Colonic mucosa (tissue), 4 donors: ENCODE measurements around the gene POC1A. TPM values are rescaled to one million over a fixed set of nuclear protein-coding genes. Genes with fewer than 3 reads are reported as not detected.

Experiments used
- DNase-seq: peaks from one replicate; pipeline ENCODE4 v3.0.0-alpha.2; 2020
- H3K27ac ChIP-seq: fragments of 200-600 bp; one replicate; pipeline ENCODE4 v1.8.0; 2021
- H3K27me3 ChIP-seq: fragments of 200-600 bp; one replicate; pipeline ENCODE4 v1.8.0; 2021
- H3K36me3 ChIP-seq: fragments of 200-600 bp; one replicate; pipeline ENCODE4 v1.8.0; 2021
- H3K4me1 ChIP-seq: fragments of 200-600 bp; one replicate; pipeline ENCODE4 v1.8.0; 2021; ENCODE audit warnings: mild to moderate bottlenecking
- H3K4me3 ChIP-seq: fragments of 200-600 bp; one replicate; pipeline ENCODE4 v1.8.0; 2021
- H3K9ac ChIP-seq, 2 donors: one replicate each; pipeline ENCODE4 v1.7.0; 2013; ENCODE audit warnings: control low read depth in 2 of 2, low read depth in 2 of 2, low read length in 2 of 2
- H3K9me3 ChIP-seq: fragments of 200-600 bp; one replicate; pipeline ENCODE4 v1.8.0; 2021
- intact Hi-C: fragments of 100-400 bp; cut with DNase I; formaldehyde crosslinking; loops from one replicate; pipeline ENCODE4 v1.14.1; 2022
- total RNA-seq, 2 donors: library from RNA; stranded (reverse); fragmentation: NEBNext Ultra II Directional in 1 of 2; extraction: Animal tissue kit (Norgen Biotek cat#: 25700) in 1 of 2; gene quantifications; one replicate each; pipeline ENCODE4 v1.2.1, GENCODE V29; 2021
- TF ChIP-seq, protein P1 (sequence below): fragments of 200-600 bp; IDR thresholded peaks from one replicate; pipeline ENCODE4 v1.8.0; 2022; ENCODE audit warnings: antibody characterized with exemption, mild to moderate bottlenecking
- donor health status: healthy.
- donor health status: DM: no; HTN: no; CAD: no.
- donor health status: DM: no; HTN: no; CAD: no.

The POC1A gene
- total RNA-seq, 2 donors from 2014 or later: 7.6 to 33.7 TPM

DNA sequence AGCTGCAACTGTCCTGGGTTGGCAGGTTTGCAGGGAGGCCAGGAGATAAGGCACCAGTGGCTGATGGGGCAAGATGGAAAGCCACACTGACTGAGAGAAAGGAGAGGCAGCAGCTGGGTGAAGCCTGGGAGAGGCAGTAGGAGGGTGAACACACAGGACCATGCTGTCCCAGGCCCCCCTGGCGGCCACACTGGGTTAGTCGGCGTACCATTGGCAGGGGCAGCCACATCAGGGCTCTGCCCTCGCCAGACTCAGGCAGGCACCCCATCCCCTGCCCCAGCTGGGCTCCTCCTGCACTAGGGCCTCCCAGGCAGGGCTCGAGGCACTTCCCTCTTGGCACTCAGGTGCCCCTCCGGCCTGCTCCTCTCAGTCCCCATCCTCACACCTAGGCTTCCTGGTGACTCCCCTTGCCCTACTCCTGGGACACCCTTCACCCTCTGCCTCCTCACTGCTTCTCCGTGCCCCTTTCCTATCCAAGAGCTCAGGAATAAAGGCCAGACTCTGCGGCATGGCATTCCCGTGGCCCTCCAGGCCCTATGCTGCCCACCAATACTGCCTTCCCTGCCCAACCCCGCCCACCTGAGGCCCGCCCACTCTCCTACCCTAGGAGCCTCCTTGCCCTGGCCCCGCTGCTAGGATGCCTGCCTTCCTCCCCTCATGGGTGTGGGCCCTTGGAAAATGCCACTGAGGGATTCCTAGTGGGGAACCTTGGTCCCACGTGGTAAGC is 69.1 kb downstream of the POC1A start:
- TF ChIP-seq, protein P1, sequence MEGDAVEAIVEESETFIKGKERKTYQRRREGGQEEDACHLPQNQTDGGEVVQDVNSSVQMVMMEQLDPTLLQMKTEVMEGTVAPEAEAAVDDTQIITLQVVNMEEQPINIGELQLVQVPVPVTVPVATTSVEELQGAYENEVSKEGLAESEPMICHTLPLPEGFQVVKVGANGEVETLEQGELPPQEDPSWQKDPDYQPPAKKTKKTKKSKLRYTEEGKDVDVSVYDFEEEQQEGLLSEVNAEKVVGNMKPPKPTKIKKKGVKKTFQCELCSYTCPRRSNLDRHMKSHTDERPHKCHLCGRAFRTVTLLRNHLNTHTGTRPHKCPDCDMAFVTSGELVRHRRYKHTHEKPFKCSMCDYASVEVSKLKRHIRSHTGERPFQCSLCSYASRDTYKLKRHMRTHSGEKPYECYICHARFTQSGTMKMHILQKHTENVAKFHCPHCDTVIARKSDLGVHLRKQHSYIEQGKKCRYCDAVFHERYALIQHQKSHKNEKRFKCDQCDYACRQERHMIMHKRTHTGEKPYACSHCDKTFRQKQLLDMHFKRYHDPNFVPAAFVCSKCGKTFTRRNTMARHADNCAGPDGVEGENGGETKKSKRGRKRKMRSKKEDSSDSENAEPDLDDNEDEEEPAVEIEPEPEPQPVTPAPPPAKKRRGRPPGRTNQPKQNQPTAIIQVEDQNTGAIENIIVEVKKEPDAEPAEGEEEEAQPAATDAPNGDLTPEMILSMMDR: no peak
- no peaks in the 10 kb centered on the region for H3K4me1 ChIP-seq
- H3K4me3 ChIP-seq: no peak overlapping the region
- H3K27ac ChIP-seq: no peak overlapping the region
- no peaks in the 10 kb centered on the region for H3K36me3 ChIP-seq
- no peaks in the 10 kb centered on the region for H3K27me3 ChIP-seq
- intact Hi-C loops: no loop called here
- no peak for DNase-seq
- H3K9ac ChIP-seq: no peak overlapping the region
- no peaks in the 10 kb centered on the region for H3K9me3 ChIP-seq

DNA sequence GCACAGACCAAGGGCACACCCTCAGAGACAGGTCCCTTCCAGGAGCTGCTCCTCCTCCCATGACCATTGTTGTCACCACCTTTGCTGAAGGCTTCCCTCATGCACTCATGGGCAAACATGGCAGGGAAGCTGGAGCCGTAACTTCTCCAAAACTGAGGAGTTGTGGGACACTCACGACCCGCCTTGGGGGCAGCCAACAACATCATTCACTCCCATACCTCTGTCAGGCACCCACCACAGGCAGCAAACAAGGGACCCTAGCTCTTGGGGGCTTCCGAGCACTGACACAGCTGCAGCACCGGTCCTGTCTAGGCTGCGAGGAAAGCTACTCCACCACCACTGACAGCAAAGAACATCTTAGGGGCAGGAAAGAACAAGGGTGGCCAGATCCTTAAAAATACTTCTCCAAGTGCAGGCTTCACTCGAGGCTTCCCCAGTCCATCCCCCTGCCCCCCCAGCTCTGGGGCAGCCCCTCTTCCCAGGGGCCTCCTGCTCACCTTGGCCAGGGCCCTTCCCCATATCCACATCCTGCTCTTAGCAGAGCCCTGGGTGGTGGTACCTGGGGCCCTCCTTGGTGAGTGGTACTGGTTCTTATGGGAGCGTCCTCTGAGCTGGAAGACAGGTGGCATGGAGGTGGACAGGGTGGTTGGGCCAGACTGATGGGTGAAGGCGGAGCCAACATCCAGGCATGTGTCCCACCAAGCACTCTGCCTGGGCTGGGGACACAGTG is 69.8 kb downstream of the POC1A start:
- no peak for DNase-seq
- Histone ChIP-seq H3K27ac (no peak overlapping the region), H3K27me3 (no peaks in the 10 kb centered on the region), H3K9ac (no peak overlapping the region), H3K4me1 (no peaks in the 10 kb centered on the region), H3K9me3 (no peaks in the 10 kb centered on the region), H3K4me3 (no peak overlapping the region), H3K36me3 (no peaks in the 10 kb centered on the region)
- TF ChIP-seq, protein P1: no peak
- intact Hi-C loops: no loop called here

DNA sequence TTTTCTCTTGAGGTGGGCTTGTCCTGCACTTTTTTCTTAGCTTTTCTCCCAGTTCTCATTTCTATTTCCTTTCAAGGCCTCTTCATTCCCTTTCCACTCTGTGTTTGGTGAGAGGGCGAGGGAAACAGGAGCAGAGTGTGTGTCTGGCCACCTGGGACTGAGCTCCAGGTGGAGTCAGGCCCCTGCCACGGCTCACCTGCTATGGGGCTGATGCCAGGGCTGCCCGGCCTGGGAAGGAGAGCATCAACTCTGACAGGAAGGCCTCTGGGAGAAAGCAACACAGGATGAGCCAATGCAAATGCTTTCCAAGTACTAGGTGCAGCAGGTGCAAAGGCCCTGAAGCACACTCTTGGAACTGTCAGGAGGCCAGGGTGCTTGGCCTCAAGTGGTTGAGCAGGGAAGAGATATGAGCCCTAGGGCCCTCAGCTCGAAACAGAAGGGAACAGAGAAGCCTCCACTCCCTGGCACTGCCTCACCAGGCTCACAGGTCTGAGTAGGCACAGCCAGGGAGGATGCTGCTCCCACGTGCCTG is 70.6 kb downstream of the POC1A start:
- H3K4me1 ChIP-seq: no peaks in the 10 kb centered on the region
- no peaks in the 10 kb centered on the region for H3K36me3 ChIP-seq
- H3K9ac ChIP-seq: no peak overlapping the region
- H3K4me3 ChIP-seq: no peak overlapping the region
- no peaks in the 10 kb centered on the region for H3K27me3 ChIP-seq
- DNase-seq: no peak
- TF ChIP-seq, protein P1: no peak
- intact Hi-C loops: no loop called here
- no peak overlapping the region for H3K27ac ChIP-seq
- no peaks in the 10 kb centered on the region for H3K9me3 ChIP-seq

DNA sequence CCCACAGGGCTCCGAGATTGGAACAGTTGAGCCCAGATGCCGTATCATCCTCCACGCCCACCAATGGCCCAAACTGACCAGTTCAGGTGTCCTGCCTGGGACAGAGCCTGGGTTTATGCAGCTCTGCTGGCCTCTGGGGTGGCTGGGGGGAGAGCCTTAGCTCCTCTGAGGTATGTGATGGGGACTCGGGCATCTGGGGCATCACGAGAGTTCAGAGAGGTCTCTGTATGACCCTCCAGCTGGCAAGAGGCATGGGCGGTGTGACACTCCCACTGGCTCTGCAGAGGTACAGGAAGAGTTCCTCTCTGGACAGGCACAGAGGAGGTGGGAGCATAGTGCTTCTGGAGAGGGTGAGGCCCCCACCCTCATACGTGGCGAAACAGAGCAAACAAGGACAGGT is 71.3 kb downstream of the POC1A start:
- TF ChIP-seq, protein P1: no peak
- Histone ChIP-seq H3K9ac (no peak overlapping the region), H3K9me3 (no peaks in the 10 kb centered on the region), H3K36me3 (no peaks in the 10 kb centered on the region), H3K4me3 (no peak overlapping the region), H3K4me1 (no peaks in the 10 kb centered on the region), H3K27me3 (no peaks in the 10 kb centered on the region), H3K27ac (no peak overlapping the region)
- intact Hi-C loops: no loop called here
- no peak for DNase-seq

DNA sequence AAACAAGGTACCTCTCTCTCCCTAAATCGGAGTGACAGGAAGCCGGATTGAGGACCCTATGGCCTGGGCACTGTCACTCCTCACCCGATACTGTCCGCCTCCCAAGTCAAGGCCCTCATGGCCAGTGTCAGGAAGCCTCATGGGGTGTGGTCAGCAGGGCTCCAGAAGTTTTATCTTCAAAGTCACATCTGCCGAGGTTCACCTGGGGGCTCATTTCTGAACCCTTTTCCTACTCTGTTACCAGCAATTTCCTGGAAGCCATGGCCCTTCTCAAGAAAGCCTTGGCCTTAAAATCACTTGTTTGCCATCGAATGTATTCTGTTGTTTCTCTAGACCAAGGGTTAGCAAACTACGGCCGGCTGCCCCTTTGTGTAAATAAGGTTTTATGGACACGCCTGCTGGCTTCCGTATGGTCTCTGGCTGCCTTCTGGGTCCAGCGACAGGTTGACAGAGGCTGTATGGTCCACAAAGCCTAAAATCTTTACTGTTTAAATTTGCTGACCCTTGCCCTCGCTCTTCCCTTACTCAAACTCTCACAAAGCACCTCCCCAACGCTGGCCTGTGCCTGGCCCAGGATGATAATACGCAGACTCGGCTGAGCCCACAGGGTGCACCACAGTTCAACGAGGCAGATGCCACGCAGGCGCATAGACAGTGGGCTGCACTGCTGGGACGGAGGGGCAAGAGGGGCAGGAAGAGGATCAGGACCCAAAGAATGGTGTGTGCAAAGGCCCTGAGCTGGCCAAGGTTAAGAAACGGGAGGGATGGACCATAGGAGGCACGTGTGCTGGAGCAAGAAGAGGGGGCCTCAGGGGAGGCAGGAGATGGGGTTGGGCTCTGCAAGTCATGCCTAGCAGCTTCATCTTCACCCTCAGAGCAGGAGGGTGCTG is 73.1 kb downstream of the POC1A start:
- Histone ChIP-seq H3K36me3 (no peaks in the 10 kb centered on the region), H3K9ac (no peak overlapping the region), H3K27ac (no peak overlapping the region), H3K9me3 (no peaks in the 10 kb centered on the region), H3K4me1 (no peaks in the 10 kb centered on the region), H3K4me3 (no peak overlapping the region), H3K27me3 (no peaks in the 10 kb centered on the region)
- intact Hi-C loops: no loop called here
- TF ChIP-seq, protein P1: no peak
- no peak for DNase-seq
